Measurements from ENCODE around the gene CEP43.

- no peak for TF ChIP-seq CTCF (conservative IDR thresholded peaks at IDR 0.05; ENCODE audit: low read depth, low read length)
- no peak for TF ChIP-seq EZH2 (IDR thresholded peaks at IDR 0.05; ENCODE audit: borderline replicate concordance, low read depth, low read length, poor library complexity, severe bottlenecking)
Observed at GRCh38 chr6:166957805-166958076, 41.5 kb upstream of the CEP43 start.

Data from A673 (cell line).